GM19328 (cell line): ENCODE data around the gene MYRF.

Experiments
- ATAC-seq: cut with Tn5 transposase; IDR thresholded peaks from one replicate; pipeline ENCODE4 v1.9.1; 2021; ENCODE audit warnings: mild to moderate bottlenecking, moderate library complexity; ENCODE audit not compliant: unreplicated experiment

The MYRF gene

DNA sequence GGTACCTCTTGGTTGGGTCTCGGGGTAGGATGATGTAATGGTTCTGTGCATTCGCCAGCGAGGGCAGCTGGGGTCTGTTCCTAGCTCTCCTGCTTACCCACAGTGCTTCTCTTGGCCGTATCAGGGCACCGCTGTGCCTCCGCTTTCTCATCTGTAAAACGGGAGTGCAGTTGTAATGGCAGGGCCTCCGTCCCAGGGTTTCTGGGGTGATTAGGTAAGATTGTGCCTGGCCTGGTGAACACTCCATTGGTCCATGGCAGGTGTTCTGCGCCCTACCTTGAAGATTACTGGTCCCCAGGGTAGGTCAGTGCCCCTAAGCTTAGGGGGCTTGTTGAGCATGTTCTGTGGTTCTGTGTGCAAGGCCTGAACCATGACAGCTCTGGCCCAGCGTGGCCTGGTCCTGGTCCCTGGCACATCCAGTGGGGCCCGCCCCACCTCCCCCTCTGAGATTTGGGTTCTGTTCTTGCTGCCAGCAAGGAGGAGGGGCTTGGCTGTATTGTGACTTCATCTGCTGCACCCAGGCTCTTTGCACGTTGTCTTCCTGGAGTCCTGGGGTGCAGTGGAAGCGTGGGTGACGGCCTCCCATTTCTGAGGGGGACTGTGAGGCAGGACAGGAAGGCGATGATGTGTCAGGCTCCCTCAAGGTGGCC is 4.9 kb downstream of the MYRF start:
- ATAC-seq, result no peak

DNA sequence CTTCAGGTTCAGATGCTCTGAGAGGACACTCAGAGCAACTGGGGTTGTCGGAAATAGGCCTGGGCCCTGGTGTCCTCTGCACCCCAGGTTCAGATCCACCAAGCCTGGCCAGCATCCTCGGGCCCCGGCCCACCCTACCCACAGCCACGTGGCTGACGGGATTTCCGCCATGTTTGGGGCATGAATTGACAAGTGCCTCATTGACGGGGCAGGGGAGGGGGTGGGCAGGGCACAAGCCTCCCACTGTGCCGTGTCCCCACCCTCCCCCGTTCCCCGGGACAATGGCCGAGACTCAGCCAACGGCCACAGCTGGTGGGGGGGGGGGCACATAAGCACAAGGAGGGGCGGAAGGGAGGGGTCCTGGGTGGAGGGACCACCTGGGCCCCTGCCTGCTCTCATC is 8.5 kb downstream of the MYRF start:
- ATAC-seq, result no peak

DNA sequence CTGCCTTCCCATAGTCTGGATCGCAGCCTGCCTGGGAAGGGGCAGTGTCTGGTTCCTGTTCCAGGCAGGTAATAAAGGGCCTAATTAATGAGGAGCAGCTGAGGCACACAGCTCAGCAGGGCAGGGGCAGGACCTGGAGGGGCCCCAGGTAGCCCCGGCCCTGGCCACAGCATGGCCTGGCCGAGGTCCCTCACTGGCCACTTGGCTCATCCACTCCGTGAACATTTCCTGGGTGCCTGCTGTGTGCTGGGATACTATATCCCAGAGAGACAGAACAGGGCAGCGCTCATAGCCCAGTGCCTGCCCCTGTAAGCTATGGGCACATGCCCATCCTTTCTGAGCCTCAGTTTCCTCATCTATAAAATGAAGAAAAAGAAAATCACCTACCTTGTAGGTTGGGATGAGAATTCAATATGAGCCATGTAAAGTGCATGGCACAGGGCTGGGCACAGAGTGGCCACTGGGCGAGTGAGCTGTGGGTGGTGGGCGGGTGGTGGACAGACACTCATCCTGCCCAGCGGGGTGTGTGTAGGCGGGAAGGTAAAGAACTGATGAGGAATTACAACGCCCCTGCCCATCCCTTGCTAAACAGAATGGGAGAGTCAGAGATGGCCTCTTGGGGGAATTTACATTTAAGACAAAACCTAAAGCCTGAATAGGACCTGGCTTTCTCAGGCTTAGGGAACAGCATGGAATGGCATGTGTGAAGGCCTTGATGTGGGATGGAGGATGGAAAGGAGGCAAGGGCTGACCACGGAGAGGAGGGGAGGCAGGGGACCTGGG is 9.2 kb downstream of the MYRF start:
- no peak for ATAC-seq

DNA sequence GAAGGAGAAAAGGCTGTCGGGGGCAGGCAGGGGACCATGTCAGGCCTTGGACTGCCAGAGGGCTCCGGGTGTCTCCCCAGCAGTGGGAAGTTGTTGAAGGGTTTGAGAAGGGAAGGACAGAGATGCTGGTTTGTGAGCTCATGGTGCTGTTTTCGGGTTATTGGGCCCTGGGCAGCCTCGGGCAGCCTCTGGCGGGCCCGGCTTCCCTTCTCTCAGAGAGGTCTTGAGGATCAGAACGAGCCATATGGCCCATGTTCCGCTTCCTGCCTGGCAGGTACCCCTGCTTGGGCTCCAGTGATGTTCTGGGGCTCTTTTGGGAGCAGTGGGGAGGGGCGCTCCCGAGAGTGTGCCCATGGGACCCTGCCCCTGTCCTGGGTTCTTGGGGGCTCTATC is 9.8 kb downstream of the MYRF start:
- ATAC-seq, result no peak

DNA sequence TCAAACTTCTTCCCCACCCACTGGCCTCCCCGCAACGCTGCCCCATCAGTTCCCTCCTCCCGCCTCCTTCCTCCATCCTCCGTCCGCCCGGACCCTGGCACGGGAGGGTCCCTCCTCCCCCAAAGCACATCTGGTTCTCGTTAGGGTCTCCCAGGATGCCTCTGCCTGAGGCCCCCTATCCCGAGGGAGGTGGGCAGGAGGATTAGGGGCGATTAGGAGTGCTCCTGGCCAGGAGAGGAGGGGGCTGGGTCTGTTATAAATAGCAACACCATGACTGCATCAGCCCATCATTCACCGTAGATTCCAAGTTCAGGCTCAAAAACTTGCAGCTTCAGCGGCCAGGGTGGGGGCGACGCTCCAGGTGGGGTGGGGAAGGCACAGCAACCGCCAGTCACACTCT is 10.4 kb downstream of the MYRF start:
- ATAC-seq, result no peak

DNA sequence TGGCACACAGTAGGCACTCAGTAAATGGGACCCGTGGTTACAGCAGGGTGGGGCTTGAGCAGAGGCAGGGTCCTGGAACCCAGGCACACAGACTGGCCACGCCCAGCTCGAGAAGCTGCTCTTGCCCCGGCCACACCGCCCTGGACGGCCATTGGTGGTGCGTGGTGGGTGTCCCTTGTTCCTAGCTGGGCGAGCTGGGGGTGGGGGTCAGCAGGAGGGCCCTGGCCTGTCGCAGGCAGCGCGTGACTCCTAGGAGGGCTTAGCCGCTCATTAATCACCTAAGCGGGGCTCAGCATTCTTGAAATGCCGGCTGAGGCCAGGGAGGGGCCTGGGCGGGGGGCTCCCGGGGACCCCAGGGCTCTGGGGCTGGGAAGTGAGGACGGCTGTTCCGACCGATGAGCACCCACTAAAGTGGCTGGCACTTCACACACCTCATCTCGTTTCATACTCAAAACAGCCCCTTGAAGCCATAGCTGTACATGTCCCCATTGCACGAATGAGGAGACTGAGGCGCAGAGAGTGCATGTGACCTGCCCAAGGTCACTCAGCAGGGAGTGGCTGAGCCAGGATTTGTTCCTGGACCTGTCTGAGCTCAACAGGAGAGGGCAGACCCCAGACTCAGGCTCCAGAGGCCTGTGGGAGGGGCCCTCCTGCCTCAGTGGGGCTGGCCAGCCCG is 11.6 kb downstream of the MYRF start:
- no peak for ATAC-seq

DNA sequence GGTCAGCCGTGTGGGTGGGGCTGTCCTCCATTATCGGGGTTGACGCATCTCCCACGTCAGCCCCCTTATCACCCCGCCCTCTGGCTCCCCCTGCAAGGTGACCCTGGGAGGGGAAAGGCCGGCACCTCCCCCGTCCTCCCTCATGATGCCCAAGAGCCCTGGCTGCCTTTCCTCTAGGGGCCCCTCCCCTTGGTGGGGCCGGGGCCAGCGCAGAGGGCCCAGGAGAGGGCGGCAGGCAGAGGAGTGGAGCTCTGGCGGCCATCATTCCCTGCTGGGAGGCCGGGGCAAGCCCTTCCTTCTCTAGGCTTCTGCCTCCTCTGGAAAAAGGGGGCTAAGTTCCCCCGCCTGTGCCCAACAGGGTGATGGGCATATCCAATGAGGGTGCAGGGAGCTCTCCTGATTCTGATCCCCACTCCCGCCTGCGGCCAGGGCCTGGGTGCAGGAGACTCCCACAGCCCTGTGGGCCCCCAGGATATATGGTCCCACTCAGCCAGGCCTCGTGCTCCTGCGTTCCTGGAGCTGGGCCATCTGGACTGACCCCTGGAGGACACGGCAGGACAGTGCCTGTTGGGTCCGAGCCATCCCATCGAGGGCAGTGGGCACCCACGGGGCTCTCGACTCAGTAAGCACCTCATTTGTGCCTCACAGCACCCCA is 12.3 kb downstream of the MYRF start:
- ATAC-seq, result no peak

DNA sequence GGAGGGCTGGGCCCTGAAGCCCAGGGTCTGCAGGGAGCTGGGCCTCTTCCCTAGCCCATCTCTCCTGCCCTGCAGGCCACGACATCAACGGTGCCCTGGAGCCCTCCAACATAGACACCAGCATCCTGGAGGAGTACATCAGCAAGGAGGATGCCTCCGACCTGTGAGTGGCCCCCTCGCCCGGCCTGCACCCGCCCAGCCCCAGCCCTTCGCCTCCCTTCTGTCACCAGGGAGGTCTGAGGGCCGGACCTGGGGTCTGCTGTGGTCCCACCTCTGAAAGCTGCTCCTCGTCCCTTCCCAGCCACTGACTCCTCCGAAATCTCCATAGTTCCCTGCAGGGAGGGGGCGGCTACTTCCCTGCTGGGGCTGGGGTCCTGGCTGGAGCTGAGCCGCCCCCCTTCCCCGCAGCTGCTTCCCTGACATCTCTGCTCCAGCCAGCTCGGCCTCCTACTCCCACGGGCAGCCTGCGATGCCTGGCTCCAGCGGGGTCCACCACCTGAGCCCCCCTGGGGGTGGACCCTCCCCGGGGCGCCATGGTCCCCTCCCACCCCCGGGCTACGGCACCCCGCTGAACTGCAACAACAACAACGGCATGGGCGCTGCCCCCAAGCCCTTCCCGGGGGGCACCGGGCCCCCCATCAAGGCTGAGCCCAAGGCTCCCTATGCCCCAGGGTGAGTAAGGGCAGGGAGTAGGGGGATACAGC is 13.3 kb downstream of the MYRF start:
- no peak for ATAC-seq

DNA sequence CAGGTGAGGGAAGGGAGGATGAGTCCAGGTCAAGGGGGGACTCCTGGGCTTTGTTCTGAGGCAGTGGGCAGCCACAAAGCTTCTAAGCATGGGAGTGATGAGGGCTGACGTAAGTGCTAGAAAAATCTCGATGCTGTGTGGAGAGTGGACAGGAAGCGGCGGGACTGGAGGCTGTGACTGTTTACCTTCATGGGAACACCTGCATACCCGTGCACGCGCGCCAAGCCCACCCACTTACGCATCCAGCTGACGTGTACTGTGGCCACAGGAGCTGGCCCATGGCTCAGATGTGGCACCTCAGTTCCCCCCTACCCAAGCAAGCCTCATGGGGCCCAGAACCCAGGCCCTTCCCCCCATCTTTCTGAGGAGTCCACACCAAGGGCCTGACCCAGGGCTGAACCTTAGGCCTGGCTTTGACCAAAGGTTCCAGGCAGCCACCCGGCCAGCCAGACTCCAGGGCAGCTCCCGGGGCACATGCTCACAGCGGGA is 14.0 kb downstream of the MYRF start:
- no peak for ATAC-seq

DNA sequence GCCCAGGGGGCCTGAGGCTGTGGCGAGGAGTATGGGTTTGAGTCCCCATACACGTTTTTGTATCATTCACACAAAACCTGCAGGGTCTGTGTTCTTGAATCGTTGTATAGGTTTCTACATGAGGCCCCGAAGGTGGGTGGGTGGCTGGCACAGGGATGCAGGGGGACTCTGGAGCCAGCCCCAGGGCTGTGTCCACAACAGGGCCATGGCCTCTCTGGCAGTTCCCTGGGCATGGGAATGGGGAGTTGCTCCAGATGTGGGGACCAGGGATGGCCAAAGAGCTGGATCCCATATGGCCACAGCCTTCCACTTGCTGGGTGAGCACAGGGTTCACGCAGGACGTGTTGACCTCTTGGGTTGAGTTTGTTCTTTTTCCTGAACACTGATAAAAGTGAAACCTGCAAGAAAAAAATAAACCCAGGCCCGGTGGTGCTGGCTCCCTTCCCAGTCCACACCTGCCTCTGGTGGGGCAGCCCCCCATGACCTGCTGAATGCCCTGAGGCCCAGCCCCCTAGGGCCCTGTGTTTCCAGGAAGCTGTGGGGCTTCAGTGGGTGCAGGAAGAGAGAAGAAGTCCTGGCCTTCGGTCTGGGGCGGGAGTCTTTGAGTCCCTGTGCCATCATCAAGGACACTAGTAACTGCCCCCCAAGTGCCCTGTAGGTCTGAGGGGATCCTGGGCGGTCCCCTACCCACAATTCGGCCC is 16.1 kb downstream of the MYRF start:
- no peak for ATAC-seq

DNA sequence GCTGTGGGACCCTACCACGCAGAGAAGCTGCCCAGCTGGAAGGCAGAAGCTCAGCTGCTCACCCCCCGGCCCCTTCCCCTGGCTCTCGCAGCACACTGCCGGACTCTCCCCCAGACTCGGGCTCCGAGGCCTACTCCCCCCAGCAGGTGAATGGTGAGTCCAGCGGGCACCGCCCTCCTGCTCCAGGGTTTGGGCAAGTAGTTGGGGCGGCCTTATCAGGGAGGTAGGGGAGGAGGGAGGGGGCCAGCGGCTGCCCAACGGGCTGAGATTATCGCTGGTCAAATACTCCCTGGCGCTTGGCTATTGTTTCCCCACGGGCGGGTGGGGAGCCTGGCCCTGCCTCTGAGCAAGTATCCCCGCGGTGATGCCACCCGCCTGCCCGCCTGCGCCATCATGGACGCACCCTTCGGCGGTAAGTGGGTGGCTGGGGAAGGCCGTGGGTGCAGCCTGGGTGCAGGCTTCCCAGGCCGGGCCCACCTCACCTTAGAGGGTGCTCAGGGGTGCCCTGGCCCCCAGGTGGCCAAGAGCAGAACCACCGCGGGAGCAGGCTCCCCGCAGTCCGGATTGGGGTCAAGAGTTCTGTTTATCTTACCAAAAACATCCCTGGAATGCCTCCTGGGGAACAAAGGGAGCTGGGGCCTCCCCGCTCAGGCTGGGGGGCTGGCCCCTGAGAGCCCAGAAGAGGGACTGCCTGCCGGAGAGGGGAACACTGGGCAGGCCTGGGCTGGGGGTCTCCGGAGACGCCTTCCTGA is 16.9 kb downstream of the MYRF start:
- no peak for ATAC-seq

DNA sequence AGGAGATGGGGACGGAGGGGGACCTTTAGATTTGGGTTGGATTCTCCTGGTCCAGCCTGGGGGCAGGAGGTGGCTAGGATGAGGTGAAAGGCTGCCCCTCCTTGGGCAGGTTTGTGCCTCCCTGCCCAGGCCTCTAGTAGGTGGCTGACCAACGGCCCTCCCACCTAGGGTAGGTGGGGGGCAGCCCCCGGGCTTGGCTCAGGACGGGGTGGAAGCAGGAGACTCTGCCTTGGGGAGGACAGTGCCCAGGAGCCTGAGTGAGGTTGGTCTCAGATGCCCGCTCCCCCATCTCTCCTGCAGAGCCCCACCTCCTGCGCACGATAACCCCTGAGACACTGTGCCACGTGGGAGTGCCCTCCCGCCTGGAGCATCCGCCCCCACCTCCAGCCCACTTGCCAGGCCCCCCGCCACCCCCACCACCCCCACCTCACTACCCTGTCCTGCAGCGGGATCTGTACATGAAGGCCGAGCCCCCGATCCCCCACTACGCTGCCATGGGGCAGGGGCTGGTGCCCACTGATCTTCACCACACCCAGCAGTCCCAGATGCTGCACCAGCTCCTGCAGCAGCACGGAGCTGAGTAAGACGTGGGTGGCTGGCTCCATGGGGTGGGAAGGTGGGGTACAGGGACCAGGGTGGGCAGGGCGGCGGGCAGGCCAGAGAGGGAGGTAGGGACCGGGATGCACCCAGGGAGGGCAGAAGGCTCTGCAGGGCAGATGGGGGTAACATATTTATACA is 17.7 kb downstream of the MYRF start:
- ATAC-seq, result no peak

DNA sequence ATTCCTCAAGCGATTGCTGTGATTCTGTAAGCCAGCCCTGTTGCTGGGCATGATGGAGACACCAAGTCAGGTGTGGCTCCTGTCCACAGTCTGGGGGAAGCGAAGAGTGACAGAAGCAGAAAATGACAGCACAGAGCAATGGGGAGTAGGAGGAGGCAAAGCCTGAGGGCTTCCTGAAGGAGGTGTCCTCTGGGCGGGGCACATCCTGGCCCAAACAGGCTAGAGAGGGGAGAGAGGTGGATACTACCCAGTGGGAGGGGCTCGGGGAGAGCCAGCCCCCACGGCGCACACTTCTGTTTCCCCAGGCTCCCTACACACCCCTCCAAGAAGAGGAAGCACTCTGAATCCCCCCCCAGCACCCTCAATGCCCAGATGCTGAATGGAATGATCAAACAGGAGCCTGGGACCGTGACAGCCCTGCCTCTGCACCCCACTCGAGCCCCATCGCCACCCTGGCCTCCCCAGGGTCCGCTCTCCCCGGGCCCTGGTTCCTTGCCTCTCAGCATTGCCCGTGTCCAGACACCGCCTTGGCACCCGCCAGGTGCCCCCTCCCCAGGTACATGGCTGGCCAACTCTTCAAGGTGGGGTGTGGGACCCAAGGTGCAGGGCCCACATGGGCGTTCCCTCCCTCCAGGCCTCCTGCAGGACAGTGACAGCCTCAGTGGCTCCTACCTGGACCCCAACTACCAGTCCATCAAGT is 18.9 kb downstream of the MYRF start:
- no peak for ATAC-seq

DNA sequence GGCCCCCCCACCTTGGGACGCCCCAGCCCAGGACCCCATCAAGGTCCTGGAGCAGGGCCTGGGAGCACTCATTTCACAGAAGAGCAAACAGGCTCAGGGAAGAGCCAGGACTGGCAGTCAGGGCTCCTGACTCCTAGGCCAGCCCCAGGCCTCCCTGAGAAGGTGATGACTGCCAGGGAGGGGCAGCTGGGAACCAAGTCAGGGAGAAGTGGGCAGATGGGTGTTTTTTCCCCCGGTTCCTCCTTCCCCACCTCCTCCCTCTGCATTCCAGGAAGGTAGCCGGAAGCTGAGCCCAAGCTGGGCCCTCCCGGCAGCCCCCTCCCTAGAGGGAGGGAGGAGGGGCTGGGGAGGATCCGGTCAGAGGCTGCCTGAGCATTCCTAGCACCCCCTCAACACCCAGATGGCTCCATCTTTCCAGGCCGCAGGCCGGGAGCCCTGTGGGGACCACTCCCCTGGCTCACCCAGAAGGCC is 19.6 kb downstream of the MYRF start:
- no peak for ATAC-seq

DNA sequence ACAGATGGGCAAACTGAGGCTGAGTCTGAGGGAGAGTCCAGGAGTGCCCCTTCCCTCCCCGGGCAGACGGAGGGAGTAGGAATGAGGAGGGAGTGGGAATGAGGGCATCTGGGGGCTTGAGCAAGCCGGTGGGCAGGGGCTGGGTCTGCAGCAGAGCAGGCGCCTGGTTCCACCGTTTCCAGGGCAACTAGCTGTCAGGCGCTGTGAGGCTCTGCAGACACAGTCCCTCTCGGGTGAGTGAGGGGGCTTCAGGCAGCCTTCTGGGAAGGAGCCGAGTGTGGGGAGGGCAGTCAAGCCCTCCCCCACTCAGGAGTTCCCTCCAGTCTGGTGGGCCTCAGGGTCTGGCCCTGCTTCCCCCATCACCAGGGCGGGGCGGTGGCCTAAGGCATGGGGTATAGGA is 20.9 kb downstream of the MYRF start:
- ATAC-seq, result no peak

DNA sequence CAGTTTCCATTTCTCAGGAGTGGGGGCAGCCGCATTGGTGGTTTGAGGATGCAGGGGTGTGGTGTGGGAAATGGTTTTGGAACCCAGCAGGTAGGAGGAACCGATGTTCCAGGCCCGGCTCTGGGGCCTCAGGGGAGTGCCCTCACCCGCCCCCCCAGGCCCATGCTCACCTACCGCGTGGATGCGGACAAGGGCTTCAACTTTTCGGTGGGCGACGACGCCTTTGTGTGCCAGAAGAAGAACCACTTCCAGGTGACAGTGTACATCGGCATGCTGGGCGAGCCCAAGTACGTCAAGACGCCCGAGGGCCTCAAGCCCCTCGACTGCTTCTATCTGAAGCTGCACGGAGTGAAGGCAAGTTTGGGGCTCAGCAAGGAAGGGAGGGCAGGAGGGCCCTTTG is 21.4 kb downstream of the MYRF start:
- no peak for ATAC-seq

DNA sequence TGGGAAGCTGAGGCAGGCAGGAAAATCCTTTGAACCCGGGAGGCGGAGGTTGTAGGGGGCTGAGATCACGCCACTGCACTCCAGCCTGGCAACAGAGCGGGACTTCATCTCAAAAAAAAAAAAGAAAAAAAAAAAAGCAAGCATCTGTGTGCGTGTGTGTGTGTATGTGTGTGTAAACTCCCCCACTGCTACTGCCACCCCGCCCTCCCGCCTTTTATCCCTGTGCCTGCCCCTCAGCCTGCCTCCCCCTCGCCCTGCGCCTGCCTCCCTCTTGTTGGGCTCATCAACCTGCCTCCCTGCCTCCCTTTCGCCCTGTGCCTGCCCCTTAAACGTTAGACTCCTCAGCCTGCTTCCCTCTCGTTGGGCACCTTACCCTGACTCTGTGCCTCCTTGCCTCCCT is 22.0 kb downstream of the MYRF start:
- ATAC-seq, result no peak

DNA sequence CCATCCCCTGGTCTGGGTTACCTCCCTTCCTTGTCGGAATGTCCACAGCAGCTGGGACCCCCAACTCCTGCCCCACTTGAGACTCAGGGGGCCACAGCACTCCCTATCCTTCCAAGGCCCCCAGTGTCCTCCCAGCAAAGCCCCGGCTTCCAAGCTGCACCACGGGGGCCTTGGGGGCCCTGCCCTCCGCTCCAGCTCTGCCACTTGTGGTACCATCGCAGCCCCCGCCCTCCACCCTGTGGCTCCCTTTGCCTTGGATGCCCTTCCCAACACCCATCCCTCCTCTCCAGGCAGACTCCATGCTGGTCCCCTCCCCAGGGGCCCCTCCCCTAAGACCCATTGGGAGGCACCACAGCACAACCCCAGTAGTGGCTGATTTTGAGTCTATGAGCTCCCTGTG is 22.7 kb downstream of the MYRF start:
- ATAC-seq, result no peak
